H1 (cell line): ENCODE results near the gene NUDT3. TPM values are rescaled to one million over a fixed set of nuclear protein-coding genes. Genes with fewer than 3 reads are reported as not detected.

Source experiments
- RBBP5 ChIP-seq: IDR thresholded peaks from 2 replicates; pipeline ENCODE4 v1.7.1; 2012; ENCODE audit warnings: low read depth, mild to moderate bottlenecking, inconsistent platforms, low read length, moderate library complexity, borderline replicate concordance
- SP1 ChIP-seq: IDR thresholded peaks from 2 replicates; pipeline ENCODE4 v1.6.1; 2011; ENCODE audit warnings: low read depth, low read length
- polyA plus RNA-seq, 7 experiments: library from polyadenylated mRNA; depleted of rRNA in 3 of 7; stranded (reverse) in 5 of 7; unstranded in 2 of 7; fragments of >200 nt in 5 of 7; fragments of 200-250 nt in 2 of 7; gene quantifications; 1 replicate in 5 of 7; 2 replicates in 1 of 7; 4 replicates in 1 of 7; pipeline versions ENCODE4 v1.2.1 to v1.2.3, GENCODE V29; 2011 to 2013; ENCODE audit warnings: missing spikeins in 2 of 7, mixed read lengths in 2 of 7
- total RNA-seq: library from RNA; stranded (reverse); fragmentation: NEBNext Ultra II Directional; extraction: Animal tissue kit (Norgen Biotek cat#: 25700); gene quantifications from 2 replicates; pipeline ENCODE4 v1.2.1, GENCODE V29; 2021
- TF ChIP-seq, protein P1 (sequence below): IDR thresholded peaks from 2 replicates; pipeline ENCODE4 v1.6.1; 2012; ENCODE audit warnings: inconsistent platforms

The NUDT3 gene
- total and polyA plus RNA-seq, 2 of the 8 experiments (the other 6 are each of a cell fraction or from before 2014, with no cell fraction given): 14.1 to 36.9 TPM

GRCh38 chr6:34369385-34369784 is 23.1 kb downstream of the NUDT3 start (continued):
- TF ChIP-seq, protein P1, sequence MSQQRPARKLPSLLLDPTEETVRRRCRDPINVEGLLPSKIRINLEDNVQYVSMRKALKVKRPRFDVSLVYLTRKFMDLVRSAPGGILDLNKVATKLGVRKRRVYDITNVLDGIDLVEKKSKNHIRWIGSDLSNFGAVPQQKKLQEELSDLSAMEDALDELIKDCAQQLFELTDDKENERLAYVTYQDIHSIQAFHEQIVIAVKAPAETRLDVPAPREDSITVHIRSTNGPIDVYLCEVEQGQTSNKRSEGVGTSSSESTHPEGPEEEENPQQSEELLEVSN: no peak
- TF ChIP-seq SP1: no peak
- TF ChIP-seq RBBP5: no peak
